GM21723 (cell line): Measurements from ENCODE around the gene GPRC5C.
"Not testable (repeated sequence)": the region's sequence is repeated elsewhere in the genome, so short reads cannot be mapped to it uniquely, and the experiment has no call there.

Source experiments
- ATAC-seq: cut with Tn5 transposase; IDR thresholded peaks from one replicate; pipeline ENCODE4 v1.9.1; 2021; ENCODE audit warnings: mild to moderate bottlenecking, moderate library complexity; ENCODE audit not compliant: unreplicated experiment

The GPRC5C gene

GRCh38 chr17:74404789-74405188, 27.1 kb upstream of the GPRC5C start:
- ATAC-seq, result no peak

DNA sequence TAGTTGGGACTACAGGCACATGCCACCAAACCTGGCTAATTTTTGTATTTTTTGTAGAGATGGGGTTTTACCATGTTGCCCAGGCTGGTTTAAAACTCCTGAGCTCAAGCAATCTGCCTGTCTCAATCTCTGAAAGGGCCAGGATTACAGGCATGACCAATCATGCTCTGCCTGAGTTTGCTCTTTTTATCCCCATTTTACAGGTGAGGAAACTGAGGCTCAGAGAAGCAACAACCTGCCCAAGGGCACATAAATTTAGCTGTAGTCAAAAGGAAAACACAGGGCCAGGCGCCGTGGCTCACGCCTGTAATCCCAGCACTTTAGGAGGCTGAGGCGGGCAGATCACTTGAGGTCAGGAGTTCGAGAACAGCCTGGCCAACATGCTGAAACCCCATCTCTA, 26.6 kb upstream of the GPRC5C start:
- ATAC-seq, result not testable (repeated sequence)

- ATAC-seq, result no peak
These were observed 24.5 kb upstream of the GPRC5C start for GRCh38 chr17:74407384-74407783.

- no peak for ATAC-seq
These were observed 23.6 kb upstream of the GPRC5C start for GRCh38 chr17:74408262-74408661.

DNA sequence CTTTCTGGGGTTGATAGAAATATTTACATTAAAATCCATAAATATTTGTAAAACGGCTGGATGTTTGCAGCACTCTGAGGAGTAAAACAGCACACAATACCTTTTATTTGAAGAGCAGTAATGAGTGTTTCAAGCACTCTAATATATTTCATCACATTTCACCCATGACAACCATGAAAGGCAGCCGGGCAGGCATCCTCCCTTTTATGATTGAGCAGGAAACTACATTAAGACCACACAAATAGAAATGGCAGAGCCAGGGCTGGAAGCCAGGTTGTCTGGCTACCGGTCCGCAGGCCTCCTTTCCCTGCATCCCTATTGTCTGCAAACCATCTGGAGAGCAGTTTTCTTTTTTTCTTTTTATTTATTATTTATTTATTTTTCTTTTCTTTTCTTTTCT, 23.1 kb upstream of the GPRC5C start:
- ATAC-seq, result no peak

DNA sequence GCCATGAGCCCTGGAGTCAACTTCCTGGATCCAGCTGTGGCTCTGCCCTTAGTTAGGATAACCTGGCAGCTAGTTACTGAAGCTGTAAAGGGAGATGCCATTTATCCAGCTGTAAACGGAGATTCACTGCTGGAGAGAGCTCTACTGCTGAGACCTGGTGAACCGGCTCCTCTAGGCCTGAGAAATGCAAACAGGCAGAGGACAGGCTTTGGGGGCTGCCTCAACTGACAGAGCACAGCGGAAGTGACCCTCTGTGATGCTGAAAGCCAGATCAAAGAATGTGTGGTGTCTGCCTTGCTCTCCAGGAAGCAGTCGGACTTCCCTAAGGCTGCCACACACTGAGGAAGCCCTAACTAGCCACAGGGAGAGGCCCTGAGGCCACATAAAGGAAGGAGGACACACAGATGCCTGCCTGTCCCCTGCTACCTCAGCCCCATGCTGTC, 21.9 kb upstream of the GPRC5C start:
- ATAC-seq, result no peak

GRCh38 chr17:74412581-74412980, 19.3 kb upstream of the GPRC5C start:
- ATAC-seq, result no peak

- no peak for ATAC-seq
These were observed 18.4 kb upstream of the GPRC5C start for GRCh38 chr17:74413491-74413890.

- no peak for ATAC-seq
These were observed 17.4 kb upstream of the GPRC5C start for GRCh38 chr17:74414510-74414909.

DNA sequence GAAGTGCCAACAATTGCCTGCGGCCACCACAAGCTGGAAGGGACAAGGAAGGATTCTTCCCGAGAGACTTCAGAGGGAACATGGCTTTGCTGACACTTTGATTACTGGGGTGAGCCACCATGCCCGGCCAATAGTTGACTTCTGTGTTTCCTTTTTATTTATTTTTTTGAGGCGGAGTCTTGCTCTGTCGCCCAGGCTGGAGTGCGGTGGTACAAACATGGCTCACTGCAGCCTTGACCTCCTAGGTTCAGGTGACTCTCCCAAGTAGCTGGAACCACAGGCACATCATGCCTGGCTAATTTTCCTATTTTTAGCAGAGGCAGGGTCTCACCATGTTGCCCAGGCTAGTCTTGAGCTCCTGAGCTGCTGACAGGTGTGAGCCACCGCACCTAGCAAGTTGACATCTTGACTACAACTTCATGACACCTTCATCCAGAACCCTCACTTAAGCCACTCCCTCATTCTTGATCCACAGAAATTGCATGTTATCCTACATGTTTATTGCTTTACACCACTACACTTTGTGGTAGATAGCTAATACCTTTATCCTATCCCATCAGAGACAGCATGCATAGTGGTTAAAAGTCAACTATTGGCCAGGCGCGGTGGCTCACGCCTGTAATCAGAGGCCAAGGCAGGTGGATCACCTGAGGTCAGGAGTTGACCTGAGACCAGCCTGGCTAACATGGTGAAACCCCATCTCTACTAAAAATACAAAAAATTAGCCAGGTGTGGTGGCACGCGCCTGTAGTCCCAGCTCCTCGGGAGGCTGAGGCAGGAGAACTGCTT, 16.1 kb upstream of the GPRC5C start:
- no peak for ATAC-seq

- peak; percentile 67 for ATAC-seq
These were observed 14.5 kb upstream of the GPRC5C start for GRCh38 chr17:74417178-74418045.

DNA sequence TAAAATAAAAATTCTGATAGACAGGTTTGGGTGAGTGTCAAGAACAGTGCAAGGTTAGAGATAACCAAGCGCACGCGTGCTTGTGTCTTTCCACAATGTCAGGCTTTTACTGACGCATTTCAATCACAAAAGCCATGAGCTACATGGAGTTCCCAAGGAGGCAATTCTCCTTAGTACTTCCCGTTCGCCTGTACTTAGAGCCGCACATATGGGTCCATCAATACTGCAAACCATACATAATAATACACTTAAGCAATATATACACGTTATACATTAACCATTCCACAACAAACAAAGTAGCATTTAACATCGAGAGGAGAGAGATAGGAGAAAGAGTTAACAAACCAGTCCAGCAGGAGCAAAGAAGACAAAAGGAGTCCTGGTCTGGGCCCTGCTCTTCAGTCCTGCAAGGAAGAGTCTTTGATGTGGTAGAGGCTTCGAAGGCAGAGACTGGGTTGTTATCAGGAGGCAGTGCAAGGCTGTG, 11.9 kb upstream of the GPRC5C start:
- ATAC-seq, result no peak

GRCh38 chr17:74424117-74424516, 7.8 kb upstream of the GPRC5C start:
- no peak for ATAC-seq

DNA sequence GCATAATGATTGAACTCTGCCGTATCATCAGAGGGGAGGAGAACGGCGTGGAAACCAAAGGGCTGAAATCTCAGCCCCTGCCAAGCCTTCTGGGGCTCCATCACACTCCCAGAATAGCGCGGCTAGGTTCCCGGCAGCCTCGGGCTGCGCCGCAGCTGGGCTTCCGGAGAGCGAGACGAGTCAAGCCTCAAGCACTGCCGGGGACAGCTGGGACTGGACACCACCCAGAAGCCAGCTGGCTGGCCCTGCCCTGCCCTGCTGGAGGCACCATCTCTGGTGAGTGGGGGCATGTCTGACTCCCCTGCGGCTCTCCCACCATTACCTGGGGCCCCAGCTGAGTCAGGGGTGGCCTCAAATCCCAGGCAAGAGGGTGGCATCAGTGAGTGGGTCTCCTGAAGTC, 7.2 kb upstream of the GPRC5C start:
- ATAC-seq, result no peak

- ATAC-seq, result no peak
These were observed 5.3 kb upstream of the GPRC5C start for GRCh38 chr17:74426551-74427047.

DNA sequence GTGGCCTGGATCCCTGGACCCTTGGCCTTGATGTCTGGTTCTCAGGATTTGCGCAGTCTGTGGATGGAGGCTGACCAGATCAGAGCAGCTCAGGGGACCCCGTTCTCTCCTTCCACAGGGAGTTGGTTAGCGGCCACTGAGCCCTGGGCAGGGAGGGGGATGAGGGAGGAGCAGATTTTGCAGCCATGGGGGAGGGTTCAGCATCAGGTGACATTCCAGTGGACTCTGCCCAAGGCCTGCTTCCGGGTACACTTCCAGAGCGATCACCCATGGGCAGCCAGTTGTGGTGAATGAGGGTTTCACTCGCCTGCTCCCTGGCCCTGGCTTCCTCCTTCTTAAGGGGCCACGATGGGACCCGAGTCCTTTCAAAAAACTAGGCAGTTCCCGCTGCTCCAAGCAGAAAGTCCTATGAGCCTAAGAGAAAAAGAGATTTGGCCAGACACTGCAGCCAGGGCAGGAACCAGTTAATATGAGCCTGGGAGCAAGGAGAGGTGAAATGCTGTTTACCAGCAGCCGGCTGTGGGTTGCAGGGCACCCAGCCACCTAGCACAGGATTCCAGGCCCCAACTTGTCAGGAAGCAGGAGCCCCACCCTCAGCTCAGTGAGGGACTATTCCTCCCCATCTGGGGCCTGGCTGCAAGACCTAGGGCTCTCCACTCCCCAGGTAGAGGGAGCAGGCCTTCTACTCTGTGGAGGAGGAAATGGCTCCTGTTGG, 4.7 kb upstream of the GPRC5C start:
- ATAC-seq, result no peak

DNA sequence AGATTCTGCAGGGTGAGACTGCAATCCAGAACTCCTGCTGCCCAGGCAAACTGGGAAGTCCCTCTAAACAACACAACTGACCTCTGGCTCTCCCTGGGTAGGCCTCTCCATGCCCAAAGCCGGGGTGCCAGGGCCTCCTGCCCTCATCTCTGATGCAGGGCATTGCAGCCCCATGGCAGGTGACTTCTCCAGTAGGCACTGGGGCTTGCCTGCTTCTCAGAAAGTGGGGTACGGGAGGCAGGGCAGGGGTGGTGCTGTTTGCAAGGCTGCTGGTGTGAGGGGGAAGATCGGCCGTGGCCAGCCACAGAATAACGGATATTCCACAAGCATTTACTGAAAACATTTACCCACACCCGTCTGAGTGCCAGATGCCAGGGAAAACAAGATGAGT, 4.1 kb upstream of the GPRC5C start:
- no peak for ATAC-seq

- ATAC-seq, result no peak
These were observed 2.1 kb upstream of the GPRC5C start for GRCh38 chr17:74429604-74430384.

- no peak for ATAC-seq
These were observed 1.5 kb upstream of the GPRC5C start for GRCh38 chr17:74430385-74430705.
